Midbrain (tissue), 1 donor: Measurements from ENCODE around the gene AKAP7.

Experiments used
- DNase-seq: peaks from one replicate; lab custom pipeline; 2025; lab: John Stamatoyannopoulos, UW

Gene AKAP7

DNA sequence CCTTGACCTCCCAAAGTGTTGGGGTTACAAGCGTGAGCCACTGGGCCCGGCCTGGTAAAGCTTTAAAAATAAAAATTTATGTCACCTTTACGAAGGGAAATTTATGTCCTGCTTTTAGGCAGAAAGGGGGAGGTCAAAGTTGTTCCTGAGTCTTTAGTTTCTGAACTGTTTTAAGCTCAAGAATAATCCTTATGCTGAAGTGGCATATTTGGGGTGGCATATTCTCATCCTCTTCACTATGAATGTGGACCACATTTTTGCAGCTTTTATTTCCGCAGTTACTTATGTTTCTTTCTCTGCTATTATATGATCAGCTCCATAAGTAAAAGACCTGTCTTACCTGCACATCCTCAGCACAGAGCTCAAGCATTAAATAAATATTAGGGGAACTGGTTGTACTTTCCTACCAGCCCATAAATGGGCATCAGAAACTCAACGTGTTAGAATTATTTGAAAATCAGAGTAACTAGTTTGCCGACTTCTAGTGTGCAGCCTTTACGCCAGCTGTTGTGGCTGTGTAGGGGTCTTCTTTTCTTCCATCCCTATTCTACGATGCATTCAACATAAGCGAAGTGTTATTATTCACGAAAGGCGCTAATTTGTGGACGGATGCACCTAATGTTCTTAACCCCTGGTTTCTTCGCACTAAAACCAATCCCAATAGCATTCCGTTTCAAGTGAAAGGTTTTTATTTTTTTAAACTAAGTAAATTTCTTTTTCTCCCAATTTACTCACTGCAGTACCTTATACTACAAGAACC, 867 bp upstream of the AKAP7 start:
- peak; percentile 55 for DNase-seq

DNA sequence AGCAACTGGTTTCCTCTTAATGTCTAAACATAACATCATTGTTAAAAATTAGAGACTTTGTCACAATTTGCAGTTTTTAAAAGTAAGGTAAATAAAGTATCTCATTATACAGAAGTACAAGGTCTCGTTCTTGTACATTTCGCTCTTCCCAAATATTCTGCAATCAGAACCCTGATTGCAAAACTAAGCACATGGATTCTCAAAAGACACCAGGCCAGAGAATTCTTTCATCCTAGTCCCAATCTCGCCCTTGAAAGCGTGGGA, 355 bp upstream of the AKAP7 start:
- no peak for DNase-seq

DNA sequence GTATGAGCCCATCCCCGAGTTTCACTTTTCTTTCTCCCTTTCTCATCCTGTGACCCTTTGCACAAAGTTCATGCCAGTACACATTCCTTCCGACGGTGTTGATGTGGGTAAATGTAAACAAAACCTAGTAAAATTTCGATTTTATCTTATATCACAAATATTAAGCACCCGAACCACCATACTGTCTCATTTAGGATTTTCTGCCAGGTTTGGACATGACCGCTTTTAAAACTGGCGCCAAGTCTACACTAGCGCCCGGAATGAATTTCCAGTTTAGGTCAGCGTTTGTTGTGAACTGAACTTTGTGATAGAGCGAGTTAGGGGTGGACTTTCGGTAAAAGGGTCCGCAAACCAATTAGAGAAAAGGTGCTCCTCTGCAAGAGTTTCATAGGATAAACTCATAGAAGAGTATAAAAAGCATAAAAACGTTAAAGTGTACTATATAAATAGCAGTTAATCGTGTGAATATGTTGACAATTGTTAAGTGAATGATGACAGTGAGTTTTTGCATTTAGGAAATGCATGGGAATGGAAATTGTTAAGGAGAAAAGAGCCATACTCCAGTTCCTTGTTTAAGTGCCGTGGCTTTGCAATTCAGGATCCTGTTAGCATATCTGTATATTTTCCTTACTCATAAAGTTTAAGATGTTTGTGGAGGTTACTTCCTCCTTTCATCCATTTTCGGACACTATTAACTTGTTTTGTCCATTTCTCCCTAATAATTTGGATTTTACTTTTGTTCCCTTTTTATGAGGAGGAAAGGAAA, 937 bp downstream of the AKAP7 start:
- DNase-seq, result peak; percentile 60

DNA sequence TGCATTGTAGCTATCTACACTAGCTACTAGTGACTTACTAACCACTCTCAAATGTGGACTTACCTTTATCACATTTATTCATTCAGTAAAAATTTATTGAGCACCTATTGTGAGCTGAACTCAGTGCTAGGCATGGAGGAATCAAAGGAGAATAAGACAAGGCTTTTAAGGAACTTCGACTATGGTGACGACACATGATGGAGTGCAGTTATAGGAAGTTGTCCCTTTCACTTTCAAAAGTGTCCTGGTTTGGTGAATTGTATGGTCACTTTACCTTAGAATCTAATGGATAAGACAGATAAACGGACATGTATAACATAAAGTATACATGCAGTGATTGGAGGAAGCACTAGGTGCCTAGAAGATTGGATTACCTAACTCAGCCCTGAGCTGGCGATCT, 4.3 kb downstream of the AKAP7 start:
- no peak for DNase-seq

DNA sequence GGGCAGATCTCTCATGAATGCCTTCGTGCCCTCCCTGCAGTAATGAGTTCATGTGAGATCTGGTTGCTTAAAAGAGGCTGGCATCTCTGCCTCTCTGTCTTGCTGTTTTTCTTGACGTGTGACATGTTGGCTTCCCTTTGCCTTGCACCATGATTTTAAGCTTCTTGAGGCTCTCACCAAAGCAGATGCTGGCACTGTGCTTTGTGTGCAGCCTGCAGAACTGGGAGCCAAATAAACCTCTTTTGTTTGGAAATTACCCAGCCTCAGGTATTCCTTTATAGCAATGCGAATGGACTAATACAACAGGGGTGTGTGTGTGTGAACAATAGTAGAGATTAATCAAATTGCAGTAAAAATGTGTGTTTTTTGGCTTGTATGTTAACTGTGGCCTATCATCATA, 8.1 kb downstream of the AKAP7 start:
- no peak for DNase-seq

DNA sequence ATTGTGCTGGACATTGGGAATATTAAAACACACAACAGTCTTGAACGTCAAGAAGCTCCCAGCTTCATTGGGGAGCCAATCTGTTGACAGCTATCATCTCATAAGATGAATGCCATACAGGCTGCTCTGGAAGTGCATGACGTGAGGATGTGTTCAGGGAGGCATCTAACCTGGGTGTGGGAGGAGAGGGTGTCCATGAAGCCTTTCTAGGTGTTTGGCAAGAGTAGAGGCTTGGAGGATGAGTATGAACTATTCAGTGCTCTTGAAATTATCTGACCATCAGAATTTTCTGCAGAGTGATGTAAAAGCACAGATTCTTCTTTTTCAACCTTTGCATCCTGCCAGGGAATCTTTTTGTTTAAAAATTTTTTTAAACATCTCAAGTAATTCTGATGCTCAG, 11.6 kb downstream of the AKAP7 start:
- no peak for DNase-seq

DNA sequence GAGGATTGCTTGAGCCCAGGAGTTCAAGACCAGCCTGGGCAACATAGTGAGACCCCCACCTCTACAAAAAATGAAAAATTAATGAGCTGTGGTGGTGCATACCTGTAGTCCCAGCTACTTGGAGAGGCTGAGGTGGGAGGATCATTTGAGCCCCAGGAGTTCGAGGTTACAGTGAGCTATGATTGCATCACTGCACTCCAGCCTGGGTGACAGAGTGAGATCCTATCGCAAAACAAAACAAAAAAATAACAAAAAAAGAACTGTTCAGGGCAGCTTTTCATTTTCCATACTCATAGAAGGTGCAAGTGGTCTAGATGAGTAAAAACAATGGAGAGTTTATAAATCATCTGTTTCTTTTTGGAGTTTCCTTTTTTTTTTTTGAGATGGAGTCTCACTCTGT, 21.1 kb downstream of the AKAP7 start:
- DNase-seq, result no peak

DNA sequence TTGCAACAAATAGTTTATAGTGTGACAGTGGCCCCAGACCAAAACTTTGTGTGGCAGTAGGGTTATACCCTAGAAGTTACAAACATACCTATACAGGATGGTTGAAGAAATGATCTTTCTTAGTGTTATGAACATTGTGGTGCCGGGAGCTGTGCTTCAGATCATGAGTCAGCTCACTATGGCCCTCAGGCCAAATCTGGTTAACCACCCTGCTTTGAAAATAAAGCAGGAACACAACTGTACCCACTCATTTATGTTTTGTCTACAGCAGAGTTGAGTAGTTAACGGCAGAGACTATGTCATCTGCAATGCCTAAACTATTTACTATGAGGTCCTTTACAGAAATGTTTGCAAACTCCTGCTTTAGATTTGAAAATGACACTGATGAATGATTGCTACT, 24.3 kb downstream of the AKAP7 start:
- no peak for DNase-seq

DNA sequence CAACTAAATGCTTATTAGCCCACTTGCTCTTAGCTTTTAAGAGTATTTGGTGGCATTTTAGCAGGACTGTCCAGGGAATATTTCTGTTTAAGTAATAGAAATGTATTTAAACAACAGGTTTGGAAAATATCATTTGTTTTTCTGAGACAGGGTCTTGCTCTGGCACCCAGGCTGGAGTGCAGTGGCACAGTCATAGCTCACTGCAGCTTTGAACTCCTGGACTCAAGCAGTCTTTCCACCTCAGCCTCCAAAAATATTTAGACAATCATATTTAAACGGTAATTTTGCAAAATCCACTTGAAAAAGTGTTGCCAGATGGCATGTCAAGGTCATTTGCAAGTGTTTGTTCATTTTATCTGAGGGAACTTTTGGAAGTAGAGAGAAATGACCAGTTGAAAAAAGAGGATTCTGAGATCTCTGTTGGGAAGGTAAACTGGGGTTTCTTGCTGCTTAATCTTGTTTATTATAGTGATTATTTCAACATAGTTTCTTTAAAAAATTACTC, 25.0 kb downstream of the AKAP7 start:
- DNase-seq, result no peak

DNA sequence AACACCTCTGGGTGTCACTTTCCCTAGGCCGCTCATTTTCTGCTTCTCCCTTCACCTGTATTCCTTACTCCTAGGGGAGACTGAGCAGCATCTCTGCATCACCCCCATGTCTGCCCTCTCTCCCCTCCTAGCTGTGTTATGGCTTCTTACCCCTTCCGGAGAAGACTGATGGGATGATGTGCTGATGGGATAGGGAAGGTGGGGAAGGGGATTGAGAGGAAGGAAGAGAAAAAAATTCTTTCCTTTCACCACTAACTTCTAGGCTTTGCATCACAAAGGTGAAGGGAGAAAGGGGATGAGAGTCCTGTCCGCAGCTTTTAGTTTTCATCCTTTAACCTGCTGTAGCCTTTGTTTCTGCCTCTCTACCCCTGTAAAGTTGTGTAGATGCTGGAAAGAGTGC, 26.7 kb downstream of the AKAP7 start:
- no peak for DNase-seq

DNA sequence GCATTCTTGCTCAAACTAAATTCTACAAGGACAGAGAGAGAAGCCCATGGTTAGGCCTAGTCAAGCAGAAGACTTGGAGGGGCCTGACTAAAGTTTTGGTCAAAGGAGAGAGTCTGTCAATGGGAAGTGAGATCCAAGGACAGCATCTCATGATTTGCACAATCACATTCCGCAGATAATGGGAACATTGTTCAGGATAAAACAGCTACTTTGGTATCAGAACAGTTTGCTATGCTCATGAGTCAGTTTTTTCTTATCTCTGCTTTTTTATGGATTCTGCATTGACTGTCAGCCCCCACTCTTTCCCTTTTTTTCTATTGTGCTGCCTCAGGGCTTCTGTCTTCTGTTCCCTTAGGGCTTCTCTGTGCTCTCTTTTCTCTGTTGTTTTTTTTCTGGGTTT, 28.6 kb downstream of the AKAP7 start:
- peak; percentile 53 for DNase-seq

DNA sequence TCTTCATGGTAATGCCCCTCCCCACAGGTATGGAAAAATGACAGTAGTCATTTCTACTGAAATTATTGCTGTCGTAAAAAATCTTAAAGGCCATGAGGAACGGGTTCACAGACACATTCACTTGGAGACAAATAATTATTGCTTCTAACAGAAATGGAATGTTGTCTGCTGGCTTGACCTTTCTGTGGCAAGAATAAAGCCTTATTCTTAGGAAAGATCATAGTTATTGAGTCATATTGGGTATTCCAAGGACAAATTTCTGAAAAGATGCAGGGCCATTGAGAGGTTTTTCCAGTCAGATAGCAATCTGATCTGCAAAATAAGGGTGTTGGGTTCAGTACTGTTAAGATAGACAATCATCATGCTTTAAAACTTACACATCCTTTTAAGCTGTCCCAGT, 29.2 kb downstream of the AKAP7 start:
- no peak for DNase-seq

DNA sequence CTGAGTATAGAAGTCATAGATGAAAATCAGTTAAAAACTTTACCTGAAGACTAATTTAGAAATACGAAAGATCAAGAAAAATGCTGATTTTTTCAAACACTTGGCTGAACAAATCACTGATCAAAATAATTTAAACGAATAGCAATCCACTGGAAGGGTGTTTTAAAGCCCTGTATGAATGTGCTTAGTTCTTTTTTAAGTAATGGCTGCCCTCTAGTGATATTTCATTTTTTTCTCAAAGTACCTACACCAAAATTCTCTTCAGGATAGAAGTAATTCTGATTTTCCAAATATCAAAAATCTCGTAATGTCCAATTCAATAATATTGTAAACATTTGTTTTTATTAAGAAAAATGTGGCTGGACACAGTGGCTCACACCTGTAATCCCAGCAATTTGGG, 32.5 kb downstream of the AKAP7 start:
- DNase-seq, result peak; percentile 39

DNA sequence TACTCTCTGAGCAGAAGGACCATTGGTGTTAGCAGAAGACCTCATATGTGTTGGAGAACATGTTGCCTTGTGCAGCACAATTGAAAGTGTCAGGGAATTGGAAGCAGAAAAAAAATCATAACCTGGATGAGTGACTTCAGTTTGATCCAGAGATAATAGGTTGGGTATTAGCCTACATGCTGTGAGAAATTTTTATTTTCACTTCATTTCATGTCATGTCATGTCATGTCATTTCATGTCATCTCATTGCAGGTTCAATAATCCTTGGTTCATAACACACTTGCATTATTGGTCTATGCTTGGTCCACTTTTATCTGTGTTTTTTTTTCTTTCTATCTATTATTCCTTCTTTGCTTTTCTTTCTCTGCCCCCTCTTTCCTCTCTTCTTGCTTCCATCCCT, 34.3 kb downstream of the AKAP7 start:
- DNase-seq, result no peak

DNA sequence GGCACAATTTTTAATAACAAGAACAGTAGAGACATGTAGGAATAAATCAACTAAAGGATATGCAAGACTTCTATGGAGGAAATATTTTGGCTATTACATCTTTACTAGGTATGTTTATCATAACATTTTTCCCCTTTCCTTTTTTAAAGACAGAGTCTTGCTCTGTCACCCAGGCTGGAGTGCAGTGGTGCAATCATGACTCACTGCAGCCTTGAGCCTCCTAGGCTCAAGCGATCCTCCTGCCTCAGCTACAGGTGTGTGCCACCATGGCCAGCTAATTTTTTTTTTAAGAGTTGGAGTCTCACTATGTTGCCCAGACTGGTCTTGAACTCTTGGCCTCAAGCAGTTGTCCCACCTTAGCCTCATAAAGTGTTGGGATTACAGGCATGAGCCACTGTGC, 37.0 kb downstream of the AKAP7 start:
- DNase-seq, result no peak

DNA sequence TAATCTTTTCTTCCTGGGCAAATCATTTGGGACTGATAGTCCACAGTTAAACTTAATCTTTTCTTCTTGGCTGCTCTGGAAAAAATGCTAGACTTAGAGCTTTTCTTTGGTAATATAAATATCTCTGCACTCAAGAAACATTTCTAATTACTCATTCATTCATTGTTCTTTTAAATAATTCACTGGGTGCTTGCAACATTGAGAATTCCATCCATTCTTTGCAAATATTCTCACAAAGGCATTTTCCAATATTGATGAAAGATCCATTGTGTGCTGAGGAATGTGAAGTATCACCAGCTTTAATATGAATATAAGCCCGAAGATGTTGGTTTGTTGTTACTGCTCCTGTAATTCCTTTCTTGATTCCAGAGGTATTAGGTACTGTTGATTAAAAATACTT, 38.4 kb downstream of the AKAP7 start:
- no peak for DNase-seq

DNA sequence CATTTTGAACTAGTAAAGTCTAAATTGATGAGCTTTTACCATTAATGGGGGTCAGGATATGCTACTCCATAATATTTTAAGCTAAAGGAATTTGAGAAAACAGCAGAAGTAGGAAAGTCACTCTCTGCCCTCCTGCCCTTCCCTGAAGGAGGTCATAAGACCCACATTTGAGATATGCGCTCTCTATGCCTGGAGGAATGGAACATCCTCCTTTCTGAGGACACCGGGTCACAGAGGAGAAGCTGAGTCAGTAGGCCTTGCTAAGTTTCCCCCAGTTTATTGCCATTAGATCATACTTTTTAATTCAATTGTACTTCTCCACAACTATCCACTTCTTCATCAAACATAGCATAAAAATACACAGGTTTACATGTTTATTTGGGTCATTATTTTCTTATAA, 40.3 kb downstream of the AKAP7 start:
- DNase-seq, result no peak

DNA sequence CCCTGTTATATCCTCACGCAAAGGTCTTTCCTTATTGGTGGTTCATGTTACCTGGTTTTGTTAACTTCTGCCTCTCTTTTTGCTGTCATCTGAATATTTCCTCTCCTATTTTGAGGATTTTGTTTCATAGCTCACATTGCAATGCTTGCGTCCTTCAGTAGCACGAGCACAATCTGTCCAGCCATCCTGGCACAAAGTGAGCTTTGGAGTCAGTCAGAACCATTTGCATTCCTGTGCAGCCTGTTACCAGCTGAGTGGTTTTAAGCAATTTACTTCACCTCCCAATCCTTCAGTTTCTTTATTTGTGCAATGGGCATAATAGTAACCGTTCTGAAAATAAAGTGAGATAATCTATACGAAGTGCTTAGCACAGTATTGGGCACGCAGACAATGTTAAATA, 42.7 kb downstream of the AKAP7 start:
- no peak for DNase-seq

DNA sequence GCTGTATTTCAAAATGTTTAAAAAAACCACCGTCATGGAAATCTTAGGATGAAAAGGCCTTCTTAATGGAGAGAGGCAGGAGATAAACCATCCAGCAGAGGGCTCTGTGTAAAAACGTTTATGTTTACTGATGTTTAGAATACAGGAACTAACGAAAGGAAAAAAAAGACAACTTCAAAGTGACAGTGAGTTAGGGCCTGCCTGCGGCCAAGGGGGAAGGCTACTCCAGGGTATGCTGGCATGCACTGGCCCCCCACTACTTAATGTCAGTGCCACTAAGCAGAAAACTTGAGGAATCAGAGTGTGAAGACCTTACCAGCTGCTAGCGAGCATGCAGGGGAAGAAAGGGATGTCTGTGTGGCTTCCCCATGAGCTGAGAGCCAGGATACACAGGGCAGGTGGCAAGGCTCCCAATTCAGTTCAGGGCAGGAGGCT, 47.7 kb downstream of the AKAP7 start:
- DNase-seq, result peak; percentile 55

DNA sequence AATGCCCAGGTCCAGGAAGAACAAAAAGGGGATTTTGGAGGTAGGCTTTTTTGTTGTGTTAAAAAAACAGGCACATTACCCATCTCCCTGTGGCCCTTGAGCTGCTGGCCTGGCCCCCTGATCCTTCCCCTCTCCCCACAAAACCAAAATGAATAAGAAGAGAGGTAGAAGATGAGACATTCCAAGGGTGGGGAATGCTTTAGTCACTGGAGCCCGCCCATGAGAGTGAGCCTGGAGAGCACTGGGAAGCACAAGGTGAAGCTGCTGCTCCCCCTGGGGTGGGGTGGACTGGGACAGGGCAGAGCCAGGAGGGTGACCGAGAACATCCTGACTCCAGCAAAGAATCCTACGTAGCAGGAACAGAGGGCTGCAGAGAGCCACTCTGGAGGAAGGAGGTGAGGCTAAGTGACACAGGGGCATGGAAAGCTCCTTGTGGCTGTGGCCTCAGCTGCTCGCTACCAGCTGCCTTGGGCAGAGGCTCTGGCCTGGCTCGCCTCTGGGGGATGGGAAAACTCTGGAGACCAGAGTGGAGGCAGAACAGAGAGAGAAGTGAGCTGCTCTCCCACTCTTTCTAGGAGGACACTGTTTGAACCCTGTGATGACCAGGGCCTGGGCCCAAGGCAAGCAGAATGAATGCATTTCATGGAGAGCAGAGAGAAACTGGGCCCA, 48.3 kb downstream of the AKAP7 start:
- no peak for DNase-seq

DNA sequence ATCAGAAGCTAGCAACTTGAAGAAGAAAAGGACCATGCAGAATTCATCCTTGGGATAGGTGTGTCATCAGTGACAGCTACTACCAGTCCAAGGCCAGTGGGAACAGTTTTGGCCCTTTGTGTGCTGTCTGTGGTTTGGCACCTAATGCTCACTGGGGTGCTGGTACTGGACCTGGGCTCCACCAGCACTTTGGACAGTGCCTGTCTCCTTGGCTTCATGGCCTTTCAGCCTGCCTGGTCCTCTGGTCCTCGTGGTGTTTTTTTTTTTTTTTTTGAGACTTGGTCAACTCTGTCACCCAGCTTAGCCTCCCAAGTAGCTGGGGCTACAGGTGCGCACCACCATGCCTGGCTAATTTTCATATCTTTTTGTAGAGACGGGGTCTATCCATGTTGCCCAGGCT, 56.3 kb downstream of the AKAP7 start:
- DNase-seq, result no peak

DNA sequence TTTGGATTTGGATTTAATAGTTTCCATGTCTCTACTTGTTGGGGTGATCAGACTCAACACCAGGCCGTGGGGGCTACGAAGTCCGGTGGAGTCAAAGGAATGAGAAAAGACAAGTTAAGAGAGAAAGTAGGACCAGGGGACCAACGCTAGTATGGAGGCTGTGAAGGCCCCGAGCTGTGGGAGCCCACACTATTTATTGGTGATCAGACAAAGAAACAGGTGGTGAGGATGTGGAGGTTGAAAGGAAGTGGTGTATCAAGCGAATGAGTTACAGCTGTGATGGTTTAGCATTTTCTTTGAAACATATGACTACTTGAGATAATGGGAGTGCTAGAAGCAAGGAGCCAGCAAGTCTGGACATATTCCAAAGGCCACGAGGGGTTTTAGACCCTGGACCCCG, 62.4 kb downstream of the AKAP7 start:
- no peak for DNase-seq

DNA sequence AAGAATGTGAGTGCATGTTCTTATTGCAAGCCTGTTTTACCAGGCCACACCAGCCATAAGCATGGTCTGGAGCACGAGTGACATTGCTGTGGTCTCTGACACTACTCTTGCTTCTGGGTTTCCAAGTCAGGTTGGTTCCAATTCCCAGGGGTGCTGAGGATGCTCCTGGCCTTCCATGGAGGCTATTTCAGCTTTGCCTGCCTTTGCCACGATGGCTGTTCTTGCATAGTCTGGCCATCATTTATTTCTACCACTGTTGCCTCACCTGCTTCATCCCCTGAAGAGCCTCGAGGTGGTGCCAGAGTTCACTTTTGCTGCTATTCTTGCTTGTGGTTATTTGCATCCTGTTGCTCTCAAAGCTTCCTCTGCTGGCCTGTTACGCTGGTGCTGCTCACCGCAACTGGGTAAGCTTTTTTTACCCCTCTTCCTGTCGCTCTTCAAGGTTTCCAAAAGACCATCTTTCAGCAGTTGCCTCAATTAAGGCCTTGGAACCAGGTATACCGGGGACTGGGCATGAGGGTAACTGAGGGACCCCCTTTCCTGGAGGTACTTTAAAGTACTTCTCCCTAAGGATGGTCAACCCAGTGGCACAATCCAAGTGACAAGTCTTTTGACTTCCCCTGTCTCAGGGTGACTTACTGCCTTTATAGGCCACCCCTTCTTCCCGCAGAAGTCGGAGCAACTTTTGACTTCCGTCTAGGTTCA, 64.5 kb downstream of the AKAP7 start:
- DNase-seq, result peak; percentile 9
